GM12875 (cell line): ENCODE measurements around the gene KRT31.

Source experiments
- H3K4me3 ChIP-seq: one replicate; pipeline ENCODE4 v1.5.1; 2011; ENCODE audit warnings: low read depth, low read length, control low read depth
- TF ChIP-seq, protein P1 (sequence below): IDR thresholded peaks from 2 replicates; pipeline ENCODE4 v1.5.1; 2011; ENCODE audit warnings: low read depth, mild to moderate bottlenecking, control low read depth, inconsistent platforms, low read length, moderate library complexity, borderline replicate concordance; ENCODE audit not compliant: insufficient read depth

The KRT31 gene

GRCh38 chr17:41394254-41394996 lies 3.0 kb downstream of the KRT31 start:
- TF ChIP-seq, protein P1, sequence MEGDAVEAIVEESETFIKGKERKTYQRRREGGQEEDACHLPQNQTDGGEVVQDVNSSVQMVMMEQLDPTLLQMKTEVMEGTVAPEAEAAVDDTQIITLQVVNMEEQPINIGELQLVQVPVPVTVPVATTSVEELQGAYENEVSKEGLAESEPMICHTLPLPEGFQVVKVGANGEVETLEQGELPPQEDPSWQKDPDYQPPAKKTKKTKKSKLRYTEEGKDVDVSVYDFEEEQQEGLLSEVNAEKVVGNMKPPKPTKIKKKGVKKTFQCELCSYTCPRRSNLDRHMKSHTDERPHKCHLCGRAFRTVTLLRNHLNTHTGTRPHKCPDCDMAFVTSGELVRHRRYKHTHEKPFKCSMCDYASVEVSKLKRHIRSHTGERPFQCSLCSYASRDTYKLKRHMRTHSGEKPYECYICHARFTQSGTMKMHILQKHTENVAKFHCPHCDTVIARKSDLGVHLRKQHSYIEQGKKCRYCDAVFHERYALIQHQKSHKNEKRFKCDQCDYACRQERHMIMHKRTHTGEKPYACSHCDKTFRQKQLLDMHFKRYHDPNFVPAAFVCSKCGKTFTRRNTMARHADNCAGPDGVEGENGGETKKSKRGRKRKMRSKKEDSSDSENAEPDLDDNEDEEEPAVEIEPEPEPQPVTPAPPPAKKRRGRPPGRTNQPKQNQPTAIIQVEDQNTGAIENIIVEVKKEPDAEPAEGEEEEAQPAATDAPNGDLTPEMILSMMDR, result no peak
- no peak overlapping the region for H3K4me3 ChIP-seq

GRCh38 chr17:41393826-41394225 lies 3.6 kb downstream of the KRT31 start:
- TF ChIP-seq, protein P1, result no peak
- no peak overlapping the region for H3K4me3 ChIP-seq

DNA sequence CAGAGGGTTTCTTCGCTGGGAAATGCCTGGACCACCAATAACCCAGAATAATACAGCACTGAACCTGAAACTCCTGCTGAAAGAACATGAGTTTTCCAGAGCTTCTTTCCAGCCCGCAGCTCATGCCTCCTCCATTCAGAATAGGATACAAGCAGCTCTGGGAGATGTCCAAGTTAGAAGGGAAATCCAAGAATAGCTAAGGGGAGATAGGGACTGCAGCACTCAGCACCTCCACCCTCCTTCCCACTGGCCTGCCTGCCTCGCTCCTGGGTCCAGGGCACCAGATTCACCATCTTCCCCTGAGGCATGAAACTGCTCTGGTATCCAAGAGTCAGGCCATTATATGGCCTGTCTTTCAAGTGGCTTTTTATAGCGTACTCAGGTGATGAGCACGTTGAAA lies 4.1 kb downstream of the KRT31 start:
- no peak overlapping the region for H3K4me3 ChIP-seq
- TF ChIP-seq, protein P1, result no peak

DNA sequence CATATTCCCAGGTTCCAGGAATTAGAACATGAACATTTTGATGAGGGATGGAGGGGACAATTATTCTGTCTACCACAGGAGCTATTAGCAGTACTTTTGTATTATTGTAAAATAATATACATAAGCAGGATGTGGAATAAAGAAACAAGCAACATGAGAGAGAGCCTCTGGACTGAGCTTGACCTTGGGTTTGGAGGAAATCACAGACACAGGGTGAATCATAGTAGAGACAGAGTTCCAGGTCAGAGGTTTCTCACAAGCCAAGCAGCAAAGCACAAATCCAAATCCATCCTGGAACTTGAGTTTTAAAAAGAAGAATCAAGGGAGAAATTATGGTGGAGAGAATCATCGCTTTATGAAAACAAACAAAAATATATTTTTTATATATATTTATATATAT lies 5.1 kb downstream of the KRT31 start:
- TF ChIP-seq, protein P1, result no peak
- H3K4me3 ChIP-seq, result no peak overlapping the region

- H3K4me3 ChIP-seq, result no peak overlapping the region
- TF ChIP-seq, protein P1, result no peak
Measured at GRCh38 chr17:41391535-41391934, 5.9 kb downstream of the KRT31 start.

- no peak overlapping the region for H3K4me3 ChIP-seq
- TF ChIP-seq, protein P1, result no peak
Measured at GRCh38 chr17:41390411-41390938, 6.9 kb downstream of the KRT31 start.

GRCh38 chr17:41387670-41388069 lies 9.7 kb downstream of the KRT31 start:
- TF ChIP-seq, protein P1, result no peak
- no peak overlapping the region for H3K4me3 ChIP-seq
